Measurements from ENCODE around the gene FAS.

DNA sequence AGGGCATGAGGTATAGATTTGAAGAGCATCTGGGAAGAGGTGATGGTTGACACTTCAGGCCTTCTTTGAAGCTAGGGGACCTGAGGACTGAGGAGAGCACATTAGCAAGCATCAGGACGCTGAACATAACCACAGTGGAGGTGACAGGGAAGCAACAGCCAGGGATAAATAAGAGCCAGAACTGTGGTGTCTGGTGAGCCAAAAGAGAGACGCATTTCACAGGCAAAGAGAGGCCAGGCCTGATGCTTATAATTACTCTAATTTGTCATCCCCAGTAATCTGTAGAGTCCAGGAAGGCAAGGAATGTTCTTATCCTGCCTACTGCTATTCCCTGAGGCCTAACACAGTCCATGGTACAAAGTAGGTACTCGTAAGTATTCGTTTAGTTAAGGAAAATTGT, 10.4 kb upstream of the FAS start:
- TF ChIP-seq CTCF (IDR thresholded peaks at IDR 0.05), result no peak
- TF ChIP-seq TAF1 (IDR thresholded peaks at IDR 0.05; ENCODE audit: borderline replicate concordance, low read depth, low read length), result no peak
- no peak for TF ChIP-seq FOXJ3 (CRISPR knock-in tag; IDR thresholded peaks at IDR 0.05)
- TF ChIP-seq RFX5 (IDR thresholded peaks at IDR 0.05; ENCODE audit: low read length), result no peak
- no peak for TF ChIP-seq RCOR1 (IDR thresholded peaks at IDR 0.05; ENCODE audit: low read length)
- TF ChIP-seq EP300 (IDR thresholded peaks at IDR 0.05; ENCODE audit: borderline replicate concordance in 1 of 2, low read depth in 1 of 2, low read length in 1 of 2), result no peak
- no peak for TF ChIP-seq NFIC (IDR thresholded peaks at IDR 0.05; ENCODE audit: borderline replicate concordance)
- TF ChIP-seq GABPA (IDR thresholded peaks at IDR 0.05; ENCODE audit: low read depth), result no peak
- TF ChIP-seq, protein P1, sequence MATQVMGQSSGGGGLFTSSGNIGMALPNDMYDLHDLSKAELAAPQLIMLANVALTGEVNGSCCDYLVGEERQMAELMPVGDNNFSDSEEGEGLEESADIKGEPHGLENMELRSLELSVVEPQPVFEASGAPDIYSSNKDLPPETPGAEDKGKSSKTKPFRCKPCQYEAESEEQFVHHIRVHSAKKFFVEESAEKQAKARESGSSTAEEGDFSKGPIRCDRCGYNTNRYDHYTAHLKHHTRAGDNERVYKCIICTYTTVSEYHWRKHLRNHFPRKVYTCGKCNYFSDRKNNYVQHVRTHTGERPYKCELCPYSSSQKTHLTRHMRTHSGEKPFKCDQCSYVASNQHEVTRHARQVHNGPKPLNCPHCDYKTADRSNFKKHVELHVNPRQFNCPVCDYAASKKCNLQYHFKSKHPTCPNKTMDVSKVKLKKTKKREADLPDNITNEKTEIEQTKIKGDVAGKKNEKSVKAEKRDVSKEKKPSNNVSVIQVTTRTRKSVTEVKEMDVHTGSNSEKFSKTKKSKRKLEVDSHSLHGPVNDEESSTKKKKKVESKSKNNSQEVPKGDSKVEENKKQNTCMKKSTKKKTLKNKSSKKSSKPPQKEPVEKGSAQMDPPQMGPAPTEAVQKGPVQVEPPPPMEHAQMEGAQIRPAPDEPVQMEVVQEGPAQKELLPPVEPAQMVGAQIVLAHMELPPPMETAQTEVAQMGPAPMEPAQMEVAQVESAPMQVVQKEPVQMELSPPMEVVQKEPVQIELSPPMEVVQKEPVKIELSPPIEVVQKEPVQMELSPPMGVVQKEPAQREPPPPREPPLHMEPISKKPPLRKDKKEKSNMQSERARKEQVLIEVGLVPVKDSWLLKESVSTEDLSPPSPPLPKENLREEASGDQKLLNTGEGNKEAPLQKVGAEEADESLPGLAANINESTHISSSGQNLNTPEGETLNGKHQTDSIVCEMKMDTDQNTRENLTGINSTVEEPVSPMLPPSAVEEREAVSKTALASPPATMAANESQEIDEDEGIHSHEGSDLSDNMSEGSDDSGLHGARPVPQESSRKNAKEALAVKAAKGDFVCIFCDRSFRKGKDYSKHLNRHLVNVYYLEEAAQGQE (IDR thresholded peaks at IDR 0.05; ENCODE audit: low read depth, low read length), result no peak
- TF ChIP-seq POLR2AphosphoS5 (IDR thresholded peaks at IDR 0.05; ENCODE audit: low read depth, low read length), result no peak
- TF ChIP-seq, protein P2, sequence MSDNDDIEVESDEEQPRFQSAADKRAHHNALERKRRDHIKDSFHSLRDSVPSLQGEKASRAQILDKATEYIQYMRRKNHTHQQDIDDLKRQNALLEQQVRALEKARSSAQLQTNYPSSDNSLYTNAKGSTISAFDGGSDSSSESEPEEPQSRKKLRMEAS (IDR thresholded peaks at IDR 0.05; ENCODE audit: low read depth), result no peak
- TF ChIP-seq JUND (IDR thresholded peaks at IDR 0.05), result no peak
- TF ChIP-seq YY1 (IDR thresholded peaks at IDR 0.05; ENCODE audit: low read depth), result no peak
